Spleen (tissue), 11 donors: ENCODE measurements around the gene SPATA32. TPM values are rescaled to one million over a fixed set of nuclear protein-coding genes. Genes with fewer than 3 reads are reported as not detected.

Experiments
- DNase-seq: peaks from one replicate; pipeline ENCODE4 v3.0.0-alpha.2; 2020
- H3K27ac ChIP-seq, 8 donors: fragments of 200-600 bp; sonication (generic) in 7 of 8; 1 replicate in 4 of 8; 2 replicates in 4 of 8; pipeline versions ENCODE4 v1.5.0 to v1.8.0; 2016 to 2021; ENCODE audit warnings: inconsistent platforms in 4 of 8, mild to moderate bottlenecking in 4 of 8, moderate library complexity in 1 of 8
- H3K27me3 ChIP-seq, 7 donors: fragments of 200-600 bp; sonication (generic) in 6 of 7; replicated peaks in 1 of 7; 1 replicate in 4 of 7; 2 replicates in 3 of 7; pipeline versions ENCODE4 v1.5.0 to v1.8.0; 2016 to 2021; ENCODE audit warnings: inconsistent platforms in 3 of 7, mild to moderate bottlenecking in 1 of 7
- H3K36me3 ChIP-seq, 6 donors: fragments of 200-600 bp; sonication (generic) in 5 of 6; 1 replicate in 4 of 6; 2 replicates in 2 of 6; pipeline versions ENCODE4 v1.5.0 to v1.8.0; 2016 to 2021; ENCODE audit warnings: inconsistent platforms in 2 of 6
- H3K4me1 ChIP-seq, 6 donors: fragments of 200-600 bp; sonication (generic) in 5 of 6; 1 replicate in 3 of 6; 2 replicates in 3 of 6; pipeline versions ENCODE4 v1.5.0 to v1.8.0; 2016 to 2021; ENCODE audit warnings: inconsistent platforms in 3 of 6
- H3K4me3 ChIP-seq, 8 donors: fragments of 200-600 bp; sonication (generic) in 7 of 8; 1 replicate in 4 of 8; 2 replicates in 4 of 8; pipeline versions ENCODE4 v1.5.0 to v1.8.0; 2016 to 2021; ENCODE audit warnings: inconsistent platforms in 4 of 8, mild to moderate bottlenecking in 4 of 8, moderate library complexity in 2 of 8
- H3K9me3 ChIP-seq, 8 donors: fragments of 200-600 bp; sonication (generic) in 7 of 8; 1 replicate in 4 of 8; 2 replicates in 4 of 8; pipeline versions ENCODE4 v1.5.0 to v1.8.0; 2016 to 2021; ENCODE audit warnings: inconsistent platforms in 4 of 8
- POLR2A ChIP-seq, 3 donors: fragments of 450-650 bp; IDR thresholded peaks; one replicate each; pipeline ENCODE4 v1.5.1; 2017; ENCODE audit warnings: antibody characterized with exemption in 3 of 3, mild to moderate bottlenecking in 1 of 3
- POLR2AphosphoS5 ChIP-seq, 3 donors: sonication (generic); formaldehyde crosslinking; IDR thresholded peaks; one replicate each; pipeline ENCODE4 v1.5.1; 2017; ENCODE audit warnings: antibody characterized with exemption in 3 of 3
- WGBS, 5 donors: extraction: QIAGEN DNeasy Blood & Tissue Kit in 3 of 5; methylation state at CpG; one replicate each; pipeline versions ENCODE4 v1.1.5 to v1.1.7; 2013 to 2018; 5-methylcytosine and 5-hydroxymethylcytosine counted together
- intact Hi-C: fragments of 100-400 bp; cut with DNase I; formaldehyde crosslinking; loops from one replicate; pipeline ENCODE4 v1.15.0; 2023; ENCODE audit warnings: low total_unique reads
- polyA plus RNA-seq, 3 donors: library from polyadenylated mRNA; stranded (reverse); fragments of 200-250 nt; gene quantifications; one replicate each; pipeline ENCODE4 v1.2.1, GENCODE V29; 2013
- total RNA-seq, 7 donors: library from RNA; depleted of rRNA in 3 of 7; stranded (reverse); fragments of >200 nt in 3 of 7; fragmentation: NEBNext Ultra II Directional in 4 of 7; extraction: Animal tissue kit (Norgen Biotek cat#: 25700) in 4 of 7; gene quantifications; one replicate each; pipeline versions ENCODE4 v1.1.0 to v1.2.1, GENCODE V29; 2016 to 2021
- TF ChIP-seq, protein P1 (sequence below), 11 experiments: fragments of 200-600 bp in 7 of 11; fragments of 450-650 bp in 4 of 11; sonication (generic) in 4 of 11; IDR thresholded peaks in 8 of 11; conservative IDR thresholded peaks in 3 of 11; 1 replicate in 7 of 11; 2 replicates in 4 of 11; pipeline versions ENCODE4 v1.4.0 to v1.8.0; 2016 to 2021; ENCODE audit warnings: antibody characterized with exemption in 11 of 11, inconsistent platforms in 4 of 11, mild to moderate bottlenecking in 1 of 11
- donor health status: healthy with polysubstance abuse.
- donor health status: DM: no; HTN: no; CAD: no; lungs with moderate emphysema.
- donor health status: DM: no; HTN: no; CAD: no.
- donor health status: Bipolar disorder and iron deficiency.
- donor health status: healthy.
- donor health status: DM: no; HTN: no; CAD: no.
- donor health status: DM: yes; HTN: yes; CAD: no.

Gene SPATA32
- total and polyA plus RNA-seq, 10 donors: 0.08 to 0.17 (median 0.09) TPM; not detected in 7

DNA sequence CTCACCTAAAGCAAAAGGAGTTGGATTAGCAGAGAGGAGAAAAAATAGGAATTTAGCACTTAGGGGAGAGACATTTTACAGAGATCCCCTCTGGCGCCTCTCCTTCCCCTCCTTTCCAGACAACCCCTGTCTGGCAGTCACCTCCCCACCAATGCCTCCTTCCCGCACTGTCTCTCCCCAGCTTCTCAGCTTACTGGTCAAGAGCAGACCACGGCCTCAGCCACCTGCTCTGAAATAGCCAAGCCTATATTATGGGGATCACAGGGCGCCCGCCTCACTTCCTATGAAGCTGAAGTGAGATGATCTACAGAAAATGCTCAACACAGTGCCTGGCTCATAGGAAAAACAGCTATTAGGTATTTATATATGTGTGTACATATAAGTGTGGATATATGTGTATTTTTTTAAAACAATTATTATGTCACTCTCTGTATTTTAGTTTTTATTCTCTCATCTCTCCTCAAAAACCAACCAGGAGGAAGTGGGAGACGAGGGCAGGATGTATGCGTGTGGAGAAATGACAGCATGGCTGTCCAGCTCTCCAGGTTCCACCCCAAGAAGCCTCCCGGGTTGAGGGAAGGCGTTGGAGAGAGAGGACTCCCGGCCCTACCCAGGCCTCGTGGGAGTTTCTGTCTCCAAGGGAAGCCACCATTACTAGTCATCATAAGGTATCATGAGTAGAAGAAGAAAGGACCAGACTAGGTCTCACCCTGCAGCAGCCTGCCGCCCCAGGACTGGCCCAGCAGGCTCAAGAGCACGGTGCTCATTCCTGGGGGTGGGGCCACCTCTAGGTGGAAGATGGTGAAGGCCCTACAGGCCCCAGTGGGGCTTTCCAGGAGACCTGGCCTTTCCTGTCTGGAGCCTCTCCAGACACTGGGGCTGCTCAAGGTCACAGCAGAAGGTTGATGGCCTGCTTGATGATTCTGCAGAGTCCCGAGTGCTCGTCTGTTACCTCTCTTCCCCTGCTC is 27.7 kb upstream of the SPATA32 start:
- 72 to 85% (median 78%) methylated on average over 15 of the region's 15 CpGs for WGBS, 5 donors
- H3K9me3 ChIP-seq: no peaks in the 10 kb centered on the region
- H3K36me3 ChIP-seq: peaks cover 0 to 67% (median 57%) of the 10 kb centered on the region in 6 donors
- TF ChIP-seq POLR2AphosphoS5 (IDR thresholded peaks at IDR 0.05) (peak in 1 of 3 donors; percentile 30), POLR2A (IDR thresholded peaks at IDR 0.05) (no peak)
- TF ChIP-seq, protein P1, sequence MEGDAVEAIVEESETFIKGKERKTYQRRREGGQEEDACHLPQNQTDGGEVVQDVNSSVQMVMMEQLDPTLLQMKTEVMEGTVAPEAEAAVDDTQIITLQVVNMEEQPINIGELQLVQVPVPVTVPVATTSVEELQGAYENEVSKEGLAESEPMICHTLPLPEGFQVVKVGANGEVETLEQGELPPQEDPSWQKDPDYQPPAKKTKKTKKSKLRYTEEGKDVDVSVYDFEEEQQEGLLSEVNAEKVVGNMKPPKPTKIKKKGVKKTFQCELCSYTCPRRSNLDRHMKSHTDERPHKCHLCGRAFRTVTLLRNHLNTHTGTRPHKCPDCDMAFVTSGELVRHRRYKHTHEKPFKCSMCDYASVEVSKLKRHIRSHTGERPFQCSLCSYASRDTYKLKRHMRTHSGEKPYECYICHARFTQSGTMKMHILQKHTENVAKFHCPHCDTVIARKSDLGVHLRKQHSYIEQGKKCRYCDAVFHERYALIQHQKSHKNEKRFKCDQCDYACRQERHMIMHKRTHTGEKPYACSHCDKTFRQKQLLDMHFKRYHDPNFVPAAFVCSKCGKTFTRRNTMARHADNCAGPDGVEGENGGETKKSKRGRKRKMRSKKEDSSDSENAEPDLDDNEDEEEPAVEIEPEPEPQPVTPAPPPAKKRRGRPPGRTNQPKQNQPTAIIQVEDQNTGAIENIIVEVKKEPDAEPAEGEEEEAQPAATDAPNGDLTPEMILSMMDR (IDR thresholded peaks at IDR 0.05 in 8 of 11, conservative IDR thresholded peaks at IDR 0.05 in 3 of 11): no peak
- H3K4me3 ChIP-seq: no peak overlapping the region
- H3K4me1 ChIP-seq: peaks cover 34 to 58% (median 48%) of the 10 kb centered on the region in 6 donors
- DNase-seq: no peak
- intact Hi-C loops: no loop called here
- no peaks in the 10 kb centered on the region for H3K27me3 ChIP-seq
- H3K27ac ChIP-seq: peak overlapping the region in 3 of 8 donors; percentile 18 to 72 (median 31)

DNA sequence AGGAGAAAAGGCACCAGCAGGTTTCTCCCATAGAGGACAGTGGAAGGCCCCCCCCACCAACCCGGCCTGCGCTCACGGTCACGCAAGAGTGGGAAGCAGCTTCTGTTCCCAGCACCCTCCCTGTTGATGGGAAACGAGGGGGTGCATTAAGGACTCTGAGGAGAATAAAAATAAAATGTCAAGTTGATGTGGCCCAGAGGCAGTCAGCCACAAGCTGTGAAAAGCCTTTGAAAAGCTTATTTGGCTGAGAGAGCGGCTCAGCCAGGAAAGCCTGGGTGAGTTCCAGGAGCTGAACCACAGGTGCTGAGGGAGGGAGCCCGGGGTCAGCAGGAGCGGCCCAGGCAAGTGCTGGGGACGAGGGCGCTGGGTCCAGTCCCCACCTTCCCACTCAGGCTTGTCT is 26.9 kb upstream of the SPATA32 start:
- no peaks in the 10 kb centered on the region for H3K9me3 ChIP-seq
- WGBS, 5 donors: 86 to 97% (median 95%) methylated on average over 10 of the region's 10 CpGs
- H3K4me1 ChIP-seq: peaks cover 28 to 50% (median 41%) of the 10 kb centered on the region in 6 donors

DNA sequence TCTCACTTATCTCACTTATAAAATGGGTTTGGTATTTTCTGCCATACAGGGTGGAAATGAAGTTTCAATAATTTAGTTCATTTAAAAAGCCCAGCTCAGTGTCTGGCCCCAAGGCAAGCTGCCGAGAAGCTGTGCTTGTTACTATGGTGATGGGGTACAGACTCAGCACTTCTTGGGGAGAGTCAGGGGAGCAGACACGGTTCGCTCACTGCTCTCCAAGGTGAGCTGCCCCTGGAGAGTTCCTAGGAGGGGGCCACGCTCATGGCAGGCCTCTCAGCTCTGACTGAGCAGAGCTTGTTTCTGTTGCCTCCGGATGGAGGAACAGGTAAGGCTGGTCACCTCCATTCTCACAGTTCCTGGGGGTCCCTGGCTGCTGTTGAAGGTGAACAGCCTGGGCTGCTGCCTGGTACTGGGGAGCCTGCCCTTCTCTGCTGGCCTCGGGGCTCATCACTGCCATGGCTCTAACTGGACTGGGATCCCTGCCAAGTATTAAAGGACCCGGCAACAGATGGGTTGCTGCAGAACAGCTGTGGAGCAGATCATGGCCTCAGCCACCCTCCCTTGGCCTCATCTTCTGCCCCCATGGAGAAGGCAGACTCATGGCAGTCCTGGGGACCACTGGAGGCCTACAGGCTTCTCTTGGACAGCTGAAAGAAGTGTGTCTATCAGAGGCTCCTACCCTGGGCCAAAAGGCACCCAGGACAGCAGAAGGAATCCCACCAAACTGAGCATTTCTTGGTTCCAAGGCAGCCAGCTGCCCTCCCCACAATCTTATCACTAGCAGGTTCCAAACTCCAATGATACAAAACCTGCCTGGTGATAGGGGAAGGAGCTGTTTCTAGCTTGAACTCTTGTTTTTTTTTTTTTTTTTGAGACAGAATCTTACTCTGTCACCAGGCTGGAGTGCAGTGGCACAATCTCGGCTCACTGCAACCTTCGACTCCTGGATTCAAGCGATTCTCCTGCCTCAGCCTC is 25.9 kb upstream of the SPATA32 start:
- Histone ChIP-seq H3K4me3 (no peak overlapping the region), H3K27me3 (no peaks in the 10 kb centered on the region), H3K36me3 (peaks cover 0 to 83% (median 75%) of the 10 kb centered on the region in 6 donors), H3K4me1 (peaks cover 22 to 40% (median 31%) of the 10 kb centered on the region in 6 donors), H3K27ac (peak overlapping the region in 2 of 8 donors; percentile 3 to 10), H3K9me3 (no peaks in the 10 kb centered on the region)
- no peak for DNase-seq
- peak in 1 of 3 donors; percentile 9 for TF ChIP-seq POLR2AphosphoS5 (IDR thresholded peaks at IDR 0.05)
- TF ChIP-seq, protein P1 (IDR thresholded peaks at IDR 0.05 in 8 of 11, conservative IDR thresholded peaks at IDR 0.05 in 3 of 11): no peak
- intact Hi-C loops: no loop called here
- WGBS, 5 donors: 77 to 91% (median 82%) methylated on average over 6 to 10 of the region's 10 CpGs

More for the DNA sequence above, 26.9 kb upstream of the SPATA32 start:
- H3K27me3 ChIP-seq: no peaks in the 10 kb centered on the region
- H3K27ac ChIP-seq: no peak overlapping the region
- TF ChIP-seq POLR2A (IDR thresholded peaks at IDR 0.05) (no peak), POLR2AphosphoS5 (IDR thresholded peaks at IDR 0.05) (no peak)
- TF ChIP-seq, protein P1 (IDR thresholded peaks at IDR 0.05 in 8 of 11, conservative IDR thresholded peaks at IDR 0.05 in 3 of 11): no peak
- H3K4me3 ChIP-seq: no peak overlapping the region
- no peak for DNase-seq
- peaks cover 0 to 74% (median 65%) of the 10 kb centered on the region in 6 donors for H3K36me3 ChIP-seq
- intact Hi-C loops: no loop called here
